SW480 (cell line): ENCODE results near the gene ERF.

Experiments
- DNase-seq: peaks from one replicate; pipeline ENCODE4 v3.0.0-alpha.2; 2016; ENCODE audit warnings: low spot score

Gene ERF

GRCh38 chr19:42242069-42242511 lies 12.8 kb downstream of the ERF start:
- no peak for DNase-seq

DNA sequence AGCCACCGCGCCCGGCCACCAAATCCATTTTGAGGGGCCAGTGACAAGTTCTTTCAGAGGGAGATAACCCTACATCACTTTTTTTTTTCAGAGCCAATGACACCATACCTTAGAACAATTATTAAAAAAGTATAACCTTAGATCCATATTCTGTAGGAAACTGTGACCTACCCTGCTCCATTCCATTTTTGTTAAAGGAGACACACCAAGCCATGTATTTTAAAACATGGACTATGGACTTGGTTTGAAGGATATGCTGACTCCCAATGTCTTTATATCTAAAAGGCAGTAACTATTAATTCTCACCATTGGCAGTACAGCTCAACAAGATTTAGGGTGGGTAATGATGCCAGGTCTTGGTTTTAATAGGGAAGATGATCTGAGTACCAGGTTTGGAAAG lies 13.6 kb downstream of the ERF start:
- no peak for DNase-seq

DNA sequence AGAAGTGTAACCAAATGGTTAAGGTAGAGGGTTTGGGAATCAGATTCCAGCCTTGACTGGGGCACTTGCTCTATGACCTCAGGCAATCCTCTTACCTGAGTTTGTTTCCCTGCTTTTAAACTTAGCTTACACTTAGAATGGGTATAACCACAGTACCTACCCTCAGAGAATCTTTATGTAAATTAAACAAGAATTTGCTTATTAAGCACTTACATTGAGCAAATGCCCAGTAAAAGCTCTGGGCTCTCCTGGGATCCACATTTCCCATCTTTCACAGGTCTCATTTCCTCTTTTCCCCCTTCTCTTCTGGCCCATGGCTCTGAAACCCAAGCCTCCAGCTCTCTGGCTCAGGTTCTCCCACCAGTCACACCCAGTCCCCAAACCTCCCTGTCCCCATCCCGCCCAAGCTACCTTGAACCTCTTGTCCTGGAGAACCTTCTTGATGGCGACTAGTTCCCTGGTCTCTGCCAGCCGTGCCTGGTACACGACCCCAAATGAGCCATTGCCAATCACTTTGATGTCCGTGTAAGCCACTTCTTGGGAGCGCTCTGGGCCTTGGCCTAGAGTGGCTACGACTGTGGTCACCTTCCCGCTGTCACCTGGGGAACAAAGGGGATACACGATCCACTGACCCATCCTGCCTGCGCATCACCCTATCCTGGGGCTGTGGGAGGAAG lies 15.2 kb downstream of the ERF start:
- DNase-seq: no peak

DNA sequence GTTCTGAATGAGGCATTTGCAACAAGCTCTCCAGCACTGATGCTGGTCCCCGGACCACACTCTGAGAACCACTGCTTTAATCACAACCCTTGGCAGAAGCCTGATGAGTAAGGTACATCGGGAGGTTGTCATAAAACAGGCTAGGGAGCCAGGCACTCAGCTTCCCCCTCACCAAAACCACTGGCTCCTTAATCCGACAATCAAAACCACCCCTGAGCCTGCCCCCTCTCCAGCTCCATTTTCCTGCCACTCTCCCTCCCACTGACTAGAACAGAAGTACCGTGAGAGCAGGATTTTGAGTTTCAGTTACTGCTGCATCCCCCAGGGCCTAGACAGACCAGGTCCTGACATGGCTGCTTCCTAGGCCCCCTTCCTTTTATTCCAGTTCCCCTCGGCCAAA lies 19.7 kb downstream of the ERF start:
- no peak for DNase-seq

- DNase-seq: no peak
Observed at GRCh38 chr19:42234364-42234763, 20.6 kb downstream of the ERF start.

DNA sequence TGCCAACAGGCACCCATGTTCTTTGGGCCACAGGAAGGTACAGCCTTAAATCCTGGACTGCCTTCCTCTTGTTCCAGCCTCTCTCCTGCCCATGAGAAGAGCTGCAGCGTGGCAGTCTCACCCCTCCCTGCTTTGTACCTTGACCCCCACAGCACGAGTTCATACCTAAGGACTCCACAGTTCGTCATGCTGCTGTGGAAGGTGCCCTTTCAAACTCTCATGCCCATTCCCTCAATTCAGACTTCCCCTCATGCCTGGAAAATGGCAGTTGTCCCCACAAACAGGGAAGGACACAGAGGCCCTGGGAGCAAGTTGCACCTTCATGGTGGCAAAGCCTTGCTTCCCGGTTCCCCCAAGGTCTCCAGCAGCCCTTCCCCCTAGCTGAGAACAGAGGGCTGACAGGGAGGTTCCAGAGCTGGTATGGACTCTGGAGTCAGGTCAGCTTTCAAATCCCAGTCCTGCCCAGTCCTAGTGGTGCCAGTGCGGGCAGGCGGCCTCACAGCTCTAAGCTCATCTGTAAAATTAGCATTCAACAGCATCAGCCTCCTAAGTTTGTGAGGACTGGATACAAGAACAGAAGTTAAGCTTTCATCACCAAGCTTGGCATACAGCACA lies 21.1 kb downstream of the ERF start:
- DNase-seq: no peak

DNA sequence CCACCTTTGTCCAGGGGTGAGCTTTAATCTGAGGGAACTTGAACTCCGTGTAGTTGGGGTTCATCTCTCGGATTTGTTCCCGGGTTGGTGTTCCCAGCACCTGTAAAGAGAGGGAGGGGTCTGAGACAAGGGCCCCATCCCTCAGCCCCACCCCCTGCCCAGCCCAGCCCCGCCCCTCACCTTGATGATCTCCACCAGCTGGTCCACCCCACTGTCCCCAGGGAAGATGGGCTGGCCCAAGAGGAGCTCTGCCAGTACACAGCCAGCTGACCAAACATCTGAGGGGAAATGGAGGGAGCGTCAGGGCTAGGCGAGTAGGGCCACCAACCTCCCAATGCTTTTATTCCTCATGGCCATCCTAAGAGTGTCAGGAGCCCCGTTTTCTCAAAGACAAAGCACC lies 21.8 kb downstream of the ERF start:
- no peak for DNase-seq

DNA sequence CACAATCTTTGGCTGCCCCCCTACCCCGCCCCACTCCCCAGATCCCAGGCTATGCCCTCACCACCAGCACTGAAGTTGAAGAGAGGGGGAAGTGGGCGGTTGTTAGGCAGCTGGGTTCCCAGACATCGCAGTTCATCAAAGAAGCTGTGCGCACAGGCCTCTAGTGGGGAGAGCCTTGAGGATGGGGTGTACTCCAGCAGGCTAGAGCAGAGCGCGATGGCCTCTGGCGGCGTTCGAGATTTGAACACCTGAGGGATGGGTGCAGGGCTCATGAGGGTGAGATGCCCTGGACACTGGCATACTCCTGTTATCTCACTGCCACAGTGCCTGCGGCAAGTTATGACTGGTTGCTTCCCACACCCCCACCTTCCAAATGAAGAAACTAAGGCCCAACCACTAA lies 22.5 kb downstream of the ERF start:
- DNase-seq: no peak

DNA sequence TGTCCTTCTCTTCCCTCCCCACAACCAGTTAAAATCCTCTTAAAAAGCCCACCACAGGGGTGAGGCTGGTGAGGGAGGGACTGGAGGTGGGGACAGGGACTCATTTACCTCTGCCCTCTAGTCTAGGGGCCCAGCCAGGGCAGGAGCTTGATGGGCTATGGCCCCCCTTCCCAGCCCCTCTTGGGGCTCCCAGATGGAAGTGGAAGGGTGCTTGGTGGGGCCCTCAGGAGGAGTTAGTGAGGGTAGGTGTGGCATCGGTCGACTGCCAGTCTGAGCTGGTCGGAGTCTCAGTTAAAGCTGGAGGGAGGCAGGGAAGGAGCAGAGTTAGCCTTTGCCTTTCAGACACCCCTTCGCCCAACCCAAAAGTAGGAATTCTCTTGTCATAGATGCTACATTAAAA lies 24.4 kb downstream of the ERF start:
- no peak for DNase-seq

GRCh38 chr19:42229855-42230351 lies 25.0 kb downstream of the ERF start:
- DNase-seq: no peak

- no peak for DNase-seq
Observed at GRCh38 chr19:42229301-42229854, 25.6 kb downstream of the ERF start.

DNA sequence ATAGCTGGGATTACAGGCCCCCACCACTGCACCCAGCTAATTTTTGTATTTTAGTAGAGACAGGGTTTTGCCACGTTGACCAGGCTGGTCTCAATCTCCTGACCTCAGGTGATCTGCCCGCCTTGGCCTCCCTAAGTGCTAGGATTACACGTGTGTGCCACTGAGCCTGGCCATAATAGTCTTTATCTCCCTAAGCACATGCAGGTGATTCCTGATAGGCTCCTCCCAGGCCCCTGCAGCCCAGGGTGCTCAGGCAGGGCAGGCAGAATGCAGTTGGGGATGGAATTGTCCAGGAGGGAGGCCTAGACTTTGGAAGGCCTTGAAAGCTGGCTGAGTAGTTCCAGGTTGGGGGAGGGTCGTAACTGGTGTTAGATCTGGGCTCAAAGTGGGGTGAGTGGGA lies 26.3 kb downstream of the ERF start:
- no peak for DNase-seq

- no peak for DNase-seq
Observed at GRCh38 chr19:42226886-42227285, 28.0 kb downstream of the ERF start.

GRCh38 chr19:42225718-42226292 lies 29.1 kb downstream of the ERF start:
- DNase-seq: no peak

- no peak for DNase-seq
Observed at GRCh38 chr19:42224940-42225717, 29.8 kb downstream of the ERF start.

DNA sequence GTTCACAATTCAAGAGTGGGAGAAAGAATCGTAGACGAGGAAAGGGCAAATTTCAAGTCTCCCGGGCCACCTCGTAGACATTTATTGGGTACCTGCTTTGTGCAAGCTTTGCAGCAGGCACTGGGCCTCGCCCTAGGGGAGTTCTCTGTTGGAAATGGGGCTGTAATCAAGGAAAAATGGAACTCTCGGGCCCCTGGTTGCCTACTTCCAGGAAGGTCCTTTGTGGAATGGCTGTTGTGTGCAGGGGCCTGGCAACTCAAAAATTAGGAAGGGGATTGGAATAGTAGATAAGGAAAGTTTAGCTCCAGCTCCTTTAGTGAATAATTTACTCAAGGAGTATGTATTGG lies 34.2 kb downstream of the ERF start:
- no peak for DNase-seq

- peak; percentile 98 for DNase-seq
Observed at GRCh38 chr19:42219812-42220750, 34.8 kb downstream of the ERF start, which contains the start of gene ZNF526. ZNF526 (plus strand) TSS chr19:42220312; CDS start chr19:42224404, 4,092 bp downstream.

DNA sequence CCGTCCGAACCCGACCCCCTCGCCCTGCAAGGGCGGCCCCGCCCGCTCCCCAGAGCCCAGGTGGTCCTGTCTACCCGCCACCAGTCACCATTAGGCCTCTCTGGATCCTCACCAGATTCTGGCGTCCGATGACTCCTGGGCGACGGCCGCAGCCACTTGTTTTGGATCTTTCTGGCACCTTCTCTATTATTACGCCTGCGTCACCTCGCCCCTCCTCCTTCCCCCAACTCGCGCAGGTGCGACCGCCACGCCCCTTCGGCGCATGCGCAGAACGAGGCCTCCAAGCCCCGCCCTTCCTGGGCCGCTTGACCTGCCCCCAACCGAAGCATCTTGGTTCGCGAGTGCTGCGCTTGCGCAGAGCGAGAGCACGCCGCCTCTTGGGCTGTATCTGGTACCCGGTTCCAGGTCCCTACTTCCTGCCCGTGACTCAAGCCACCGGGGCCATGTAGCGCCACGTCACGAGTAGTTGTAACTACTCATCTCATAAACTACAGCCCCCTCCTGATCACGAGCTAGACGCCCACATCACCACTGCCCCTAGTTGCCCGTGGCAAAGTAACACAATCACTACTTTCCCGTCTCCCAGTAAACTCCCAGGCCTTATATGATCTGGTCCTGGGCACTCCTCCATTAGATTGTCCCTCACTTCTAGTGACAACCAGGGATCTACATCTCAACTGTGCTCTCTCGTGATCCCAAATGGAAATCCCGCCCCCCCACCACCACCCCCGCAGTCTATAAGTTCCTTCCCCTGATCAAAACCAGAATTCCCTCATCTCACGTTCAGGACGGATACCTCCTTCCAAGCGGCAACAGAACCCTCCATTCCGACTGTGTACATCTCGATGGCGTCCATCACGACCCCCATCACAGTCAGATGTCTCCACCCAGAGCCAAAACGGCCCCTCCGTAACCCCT lies 37.1 kb downstream of the ERF start, which contains the start of gene DEDD2:
TSS of gene DEDD2 (minus strand) at position 158 of the 918 bp plus-strand sequence. CDS start 670 bp downstream, outside the sequence.
- peak; percentile 97 for DNase-seq

DNA sequence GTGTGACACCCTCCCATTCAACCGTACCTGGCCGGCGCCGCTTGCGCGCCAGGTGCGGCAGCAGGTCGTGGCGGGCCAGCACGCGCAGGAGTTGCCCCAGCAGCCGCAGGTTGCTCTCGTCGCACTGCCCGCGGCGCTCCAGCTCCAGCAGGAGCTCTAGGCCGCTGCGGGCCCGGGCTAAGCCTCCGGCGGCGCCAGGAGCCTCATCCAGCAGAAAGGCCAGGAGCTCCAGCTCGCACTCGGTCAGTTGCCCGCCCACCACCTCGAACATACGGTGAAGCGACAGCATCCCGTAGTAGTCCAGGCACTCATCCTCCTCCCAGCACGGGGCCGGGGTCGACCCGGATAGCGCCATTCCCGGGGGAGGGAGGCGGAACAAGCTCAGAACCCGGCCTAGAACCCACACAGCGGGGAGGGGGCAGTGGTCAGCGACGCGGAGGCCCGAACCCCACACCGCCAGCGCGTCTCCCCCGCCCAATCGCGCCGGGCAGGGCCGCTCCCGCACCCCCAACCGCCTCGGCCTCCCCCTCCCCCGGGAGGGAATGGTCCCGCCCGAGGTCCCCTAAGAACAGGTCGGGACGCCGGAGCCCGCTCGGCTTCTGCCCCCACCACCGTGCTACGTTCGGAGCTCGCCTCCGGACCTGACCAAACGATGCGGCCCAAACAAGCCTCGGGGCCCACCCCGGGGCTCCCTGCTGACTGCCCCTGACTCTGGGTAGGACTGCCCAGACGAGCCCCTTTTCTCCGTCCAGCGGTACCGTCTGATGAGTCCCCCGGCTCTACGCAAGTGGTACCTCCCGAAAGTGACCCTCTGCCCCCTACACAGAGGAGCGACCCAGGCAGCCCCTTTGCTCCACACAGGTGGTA lies 38.0 kb downstream of the ERF start:
- DNase-seq: peak; percentile 55
